Measurements from ENCODE around the gene APAF1.

- TF ChIP-seq CTCF (IDR thresholded peaks at IDR 0.05) (no peak), POLR2A (IDR thresholded peaks at IDR 0.05) (no peak)
Observed at GRCh38 chr12:98678236-98678945, 33.3 kb downstream of the APAF1 start.

All from lower leg skin (tissue), 3 donors.